Lung microvascular endothelial cell (primary cell): ENCODE measurements around the gene KANSL1. TPM values are rescaled to one million over a fixed set of nuclear protein-coding genes. Genes with fewer than 3 reads are reported as not detected.

Experiments
- DNase-seq, 2 donors: peaks; one replicate each; pipeline versions ENCODE4 v3.0.0 to v3.0.0-alpha.2; 2010; ENCODE audit warnings: low read depth in 2 of 2
- total RNA-seq: library from RNA; depleted of rRNA; stranded (reverse); fragments of >200 nt; gene quantifications from 2 replicates; pipeline ENCODE4 v1.2.1, GENCODE V29; 2014

The KANSL1 gene
- total RNA-seq, 1 donor from 2014 or later = 84.7 TPM

- no peak for DNase-seq
Observed at GRCh38 chr17:46082257-46082656, 111.0 kb downstream of the KANSL1 start.

- DNase-seq = no peak
Observed at GRCh38 chr17:46081018-46081320, 112.3 kb downstream of the KANSL1 start.

- DNase-seq = no peak
Observed at GRCh38 chr17:46080118-46081017, 112.9 kb downstream of the KANSL1 start.

- no peak for DNase-seq
Observed at GRCh38 chr17:46078675-46079074, 114.6 kb downstream of the KANSL1 start.

- no peak for DNase-seq
Observed at GRCh38 chr17:46074540-46074939, 118.7 kb downstream of the KANSL1 start.

GRCh38 chr17:46072998-46073397, 120.2 kb downstream of the KANSL1 start:
- DNase-seq = peak in 1 of 2 donors; percentile 23

GRCh38 chr17:46071796-46072195, 121.4 kb downstream of the KANSL1 start:
- DNase-seq = no peak

- no peak for DNase-seq
Observed at GRCh38 chr17:46064460-46064859, 128.8 kb downstream of the KANSL1 start.

GRCh38 chr17:46063241-46063640, 130.0 kb downstream of the KANSL1 start:
- DNase-seq = peak in 1 of 2 donors; percentile 28

GRCh38 chr17:46061435-46061834, 131.8 kb downstream of the KANSL1 start:
- peak; percentile 16 to 34 for DNase-seq

- no peak for DNase-seq
Observed at GRCh38 chr17:46060461-46060860, 132.8 kb downstream of the KANSL1 start.

- no peak for DNase-seq
Observed at GRCh38 chr17:46059486-46059885, 133.7 kb downstream of the KANSL1 start.

GRCh38 chr17:46057366-46057765, 135.9 kb downstream of the KANSL1 start:
- DNase-seq = peak in 1 of 2 donors; percentile 55

- DNase-seq = peak in 1 of 2 donors; percentile 80
Observed at GRCh38 chr17:46056800-46057304, 136.4 kb downstream of the KANSL1 start.

- DNase-seq = no peak
Observed at GRCh38 chr17:46053911-46054534, 139.2 kb downstream of the KANSL1 start.

- no peak for DNase-seq
Observed at GRCh38 chr17:46049656-46050055, 143.6 kb downstream of the KANSL1 start.

GRCh38 chr17:46047856-46048255, 145.4 kb downstream of the KANSL1 start:
- no peak for DNase-seq

- DNase-seq = no peak
Observed at GRCh38 chr17:46047398-46047797, 145.8 kb downstream of the KANSL1 start.

GRCh38 chr17:46046957-46047356, 146.3 kb downstream of the KANSL1 start:
- peak; percentile 23 to 72 for DNase-seq

GRCh38 chr17:46045639-46046038, 147.6 kb downstream of the KANSL1 start:
- DNase-seq = no peak

GRCh38 chr17:46044989-46045388, 148.2 kb downstream of the KANSL1 start:
- DNase-seq = no peak

GRCh38 chr17:46044286-46044928, 148.8 kb downstream of the KANSL1 start:
- peak; percentile 93 to 94 for DNase-seq
